ENCODE measurements around the gene PHACTR3.

PHACTR3 gene

GRCh38 chr20:59668926-59669850 is 64.8 kb downstream of the PHACTR3 start:
- FAIRE-seq, result no peak
- DNase-seq (ENCODE audit: low spot score), result no peak

DNA sequence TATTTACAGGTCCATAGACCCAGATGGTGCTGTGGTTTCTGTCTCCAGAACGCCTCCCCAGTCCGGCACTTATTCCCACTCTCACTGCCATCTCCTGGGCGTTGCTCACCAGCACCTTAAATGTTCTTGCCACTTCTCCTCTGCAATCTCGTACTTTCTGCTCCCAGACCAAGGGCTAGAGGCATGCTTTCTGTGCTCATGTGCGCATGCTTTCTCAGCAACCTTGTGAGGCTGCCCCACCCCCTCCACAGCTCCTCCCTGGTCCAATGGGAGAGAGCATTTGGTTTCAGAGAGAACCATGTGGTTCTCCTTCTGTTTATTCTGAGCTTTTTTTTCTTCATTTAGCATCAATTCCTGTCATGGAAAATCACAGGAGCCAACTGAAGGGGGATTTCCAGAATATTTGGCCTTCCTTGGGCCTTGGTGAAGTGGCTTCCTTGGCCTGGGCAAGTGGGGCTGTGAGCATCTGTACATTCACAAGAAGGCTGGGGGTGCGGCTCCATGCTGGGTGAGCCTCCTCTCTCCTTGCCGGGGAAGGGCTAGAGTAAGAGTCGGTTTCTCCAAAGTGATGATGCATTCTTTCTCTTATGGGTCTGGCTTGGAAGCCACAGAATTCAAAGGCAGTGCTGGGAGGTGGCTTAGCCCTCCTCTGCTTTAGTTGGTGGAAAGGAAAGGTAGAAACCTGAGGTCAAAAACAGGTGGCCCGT is 66.6 kb downstream of the PHACTR3 start:
- FAIRE-seq, result no peak
- no peak for DNase-seq (ENCODE audit: low spot score)

- FAIRE-seq (no peak), DNase-seq (ENCODE audit: low spot score) (no peak)
Observed at GRCh38 chr20:59671661-59672471, 67.5 kb downstream of the PHACTR3 start.

DNA sequence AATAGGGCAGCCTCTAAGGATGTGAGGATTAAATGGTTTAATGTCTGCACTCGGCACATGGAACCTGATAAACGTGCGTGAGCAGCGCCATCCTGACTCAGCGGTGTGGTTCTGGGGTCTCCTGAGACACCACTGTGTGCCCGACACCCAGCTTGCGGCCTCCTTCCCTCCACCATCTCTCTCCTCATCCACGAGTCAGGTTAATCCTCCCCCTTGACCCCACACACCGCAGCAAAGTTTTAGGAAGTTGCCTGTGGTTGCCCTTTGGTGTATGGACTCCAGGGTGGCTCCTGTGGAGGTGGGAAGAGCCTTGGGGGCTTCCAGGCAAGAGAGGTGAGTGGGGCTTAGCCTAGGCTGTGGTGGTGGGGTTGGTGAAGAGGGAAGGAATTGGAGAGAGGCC is 68.2 kb downstream of the PHACTR3 start:
- no peak for FAIRE-seq
- no peak for DNase-seq (ENCODE audit: low spot score)

DNA sequence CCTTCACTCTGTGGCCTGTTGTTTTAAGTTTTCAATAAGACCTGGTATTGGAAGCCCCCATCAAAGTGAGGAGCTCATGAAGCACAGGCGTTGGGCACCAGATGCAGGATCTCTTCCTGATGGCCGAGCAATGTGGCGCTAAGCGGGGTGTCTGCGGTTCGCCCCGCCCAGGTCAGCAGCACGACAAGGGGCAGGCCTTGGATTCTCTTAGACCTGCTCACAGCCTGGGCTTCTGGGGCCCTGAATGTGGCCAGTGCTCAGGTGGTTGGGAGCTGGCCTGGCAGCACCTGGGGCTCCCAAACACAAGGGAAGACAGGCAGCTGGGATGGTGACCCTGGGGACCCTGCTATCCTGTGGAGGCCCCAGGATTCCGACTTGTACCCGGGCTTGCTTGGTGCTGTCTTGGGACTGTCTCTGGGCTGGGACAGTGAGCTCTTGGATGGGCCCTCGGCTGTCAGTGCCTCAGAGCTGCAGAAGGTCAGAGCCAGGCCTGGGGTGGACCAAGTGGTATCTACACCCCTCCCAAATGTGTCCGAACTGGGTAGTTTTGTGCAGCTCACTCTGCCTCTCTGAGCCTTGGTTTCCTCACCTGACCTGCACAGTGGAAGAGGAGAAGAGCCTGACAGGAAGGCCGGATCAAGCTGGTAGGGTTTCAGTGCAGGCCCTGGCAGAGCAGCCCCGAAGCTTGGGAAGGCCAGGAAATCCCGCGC is 69.1 kb downstream of the PHACTR3 start:
- FAIRE-seq (no peak), DNase-seq (ENCODE audit: low spot score) (no peak)

DNA sequence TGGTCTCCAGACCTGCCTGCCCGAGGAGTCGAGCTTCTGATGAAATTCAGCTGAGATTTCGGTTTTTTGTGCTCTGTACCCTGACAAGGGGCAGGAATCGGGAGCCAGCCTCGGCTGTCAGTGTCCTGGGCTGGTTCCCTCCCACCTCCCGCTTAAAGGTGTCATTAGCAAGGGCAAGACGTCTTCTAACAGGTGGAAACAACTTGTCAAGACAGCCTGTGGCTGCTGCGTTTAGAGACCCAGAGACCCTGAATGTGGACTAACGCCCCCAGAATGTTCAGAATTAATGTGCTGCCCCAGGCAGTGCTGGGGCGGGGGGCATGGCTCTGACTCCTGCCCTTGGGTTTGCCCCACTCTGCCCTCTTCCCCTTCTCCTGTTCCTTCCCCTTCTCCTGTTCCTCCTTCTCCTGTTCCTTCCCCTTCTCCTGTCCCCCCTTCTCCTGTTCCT is 69.7 kb downstream of the PHACTR3 start:
- DNase-seq (ENCODE audit: low spot score), result no peak
- FAIRE-seq, result no peak

GRCh38 chr20:59676126-59676850 is 71.9 kb downstream of the PHACTR3 start:
- no peak for DNase-seq (ENCODE audit: low spot score)
- FAIRE-seq, result no peak

DNA sequence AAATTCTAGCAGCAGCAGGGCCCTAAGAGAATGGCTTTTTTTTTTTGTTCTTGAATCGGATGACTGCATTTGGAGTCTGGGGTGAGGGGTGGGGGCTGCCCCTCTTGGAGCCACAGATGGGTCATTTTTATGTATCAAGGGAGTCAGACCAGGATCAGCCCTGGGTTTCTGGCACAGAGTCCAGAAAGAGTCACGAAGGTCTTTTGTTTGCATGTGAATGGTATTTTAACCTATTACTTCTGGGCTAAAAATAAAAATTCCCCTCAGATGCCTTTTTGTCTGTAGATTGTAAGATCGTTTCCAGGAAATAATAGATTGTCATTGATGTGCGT is 72.5 kb downstream of the PHACTR3 start:
- DNase-seq (ENCODE audit: low spot score), result no peak
- FAIRE-seq, result no peak

DNA sequence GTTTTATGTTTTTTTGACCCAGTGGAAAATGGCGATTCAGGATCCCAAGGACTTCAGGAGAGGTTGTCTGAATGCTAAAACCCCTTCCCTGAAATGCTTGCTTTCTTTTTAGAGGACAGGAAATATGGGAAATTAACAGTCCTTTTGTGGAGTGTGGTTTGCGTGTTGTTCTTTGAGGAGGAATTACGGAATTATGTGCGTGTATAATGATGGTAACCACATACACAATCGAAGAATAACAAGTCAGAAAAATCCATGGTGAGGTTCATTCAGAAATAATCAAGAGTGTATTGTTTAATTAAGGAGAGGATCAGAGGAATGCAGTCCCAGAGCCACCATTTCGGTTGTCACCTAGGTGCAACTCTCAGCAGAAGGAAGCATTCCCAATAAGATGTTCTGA is 73.2 kb downstream of the PHACTR3 start:
- DNase-seq (ENCODE audit: low spot score), result no peak

DNA sequence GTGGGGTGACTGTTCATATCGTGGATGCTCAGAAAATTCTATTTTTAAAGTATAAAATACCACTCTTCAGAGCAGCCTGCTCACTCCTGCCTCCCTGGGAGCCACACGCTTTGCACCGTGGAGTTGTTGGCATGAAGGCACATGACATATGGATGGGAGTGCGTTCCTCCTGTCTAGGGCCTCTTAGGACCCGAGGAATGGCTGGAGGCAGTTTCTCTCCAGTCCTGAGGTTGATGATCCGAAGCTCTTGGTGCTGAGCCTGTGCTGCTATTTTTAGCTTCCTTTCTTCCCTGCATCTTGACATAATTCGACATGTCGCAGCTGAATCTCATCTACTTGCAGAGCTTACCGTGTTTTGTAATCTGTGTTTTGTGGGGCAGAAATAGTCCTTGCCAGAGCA is 73.9 kb downstream of the PHACTR3 start:
- FAIRE-seq, result no peak
- DNase-seq (ENCODE audit: low spot score), result no peak

More for the DNA sequence above, 73.2 kb downstream of the PHACTR3 start:
- FAIRE-seq, result no peak

DNA sequence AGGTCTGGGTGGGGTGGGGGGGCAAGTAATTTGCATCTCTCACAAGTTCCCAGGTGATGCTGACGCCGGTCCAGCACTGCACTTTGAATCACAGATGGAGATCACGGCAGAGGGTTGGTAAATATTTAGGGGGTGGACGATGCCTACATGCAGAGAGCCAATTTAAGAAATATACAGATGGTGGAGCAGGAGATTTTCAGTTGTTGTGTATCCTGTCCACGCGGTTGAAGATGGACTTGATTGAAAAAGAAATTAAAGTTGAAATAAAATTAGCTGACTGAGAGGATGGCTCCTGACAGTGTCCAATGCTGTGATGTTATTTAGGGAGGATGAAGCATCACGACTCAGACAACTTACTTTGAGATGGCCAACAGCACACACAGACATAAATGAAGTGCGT is 74.6 kb downstream of the PHACTR3 start:
- no peak for DNase-seq (ENCODE audit: low spot score)
- no peak for FAIRE-seq

GRCh38 chr20:59680148-59680650 is 75.9 kb downstream of the PHACTR3 start:
- FAIRE-seq, result no peak
- no peak for DNase-seq (ENCODE audit: low spot score)

- DNase-seq (ENCODE audit: low spot score) (no peak), FAIRE-seq (no peak)
Observed at GRCh38 chr20:59680852-59681251, 76.5 kb downstream of the PHACTR3 start.

- FAIRE-seq (no peak), DNase-seq (ENCODE audit: low spot score) (no peak)
Observed at GRCh38 chr20:59682603-59683002, 78.3 kb downstream of the PHACTR3 start.

DNA sequence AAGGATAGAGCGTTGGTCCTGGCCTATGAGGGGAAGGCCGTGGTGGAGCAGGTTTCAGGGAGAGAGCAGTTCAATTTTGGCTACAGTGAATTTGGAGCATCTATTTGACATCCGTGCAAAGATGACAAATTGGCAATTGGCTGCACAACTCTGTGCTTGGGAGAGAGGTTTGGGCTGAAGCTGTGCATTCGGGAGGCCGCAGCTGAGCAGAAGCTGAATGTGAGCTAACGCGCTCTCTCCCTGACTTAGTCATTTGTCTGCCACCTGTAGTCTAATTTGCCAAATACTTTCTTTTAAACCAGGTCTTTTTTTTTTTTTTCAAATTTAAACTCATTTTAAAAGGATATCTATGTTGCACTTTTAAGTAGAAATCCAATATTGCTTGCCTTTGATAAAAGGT is 78.8 kb downstream of the PHACTR3 start:
- no peak for FAIRE-seq

DNA sequence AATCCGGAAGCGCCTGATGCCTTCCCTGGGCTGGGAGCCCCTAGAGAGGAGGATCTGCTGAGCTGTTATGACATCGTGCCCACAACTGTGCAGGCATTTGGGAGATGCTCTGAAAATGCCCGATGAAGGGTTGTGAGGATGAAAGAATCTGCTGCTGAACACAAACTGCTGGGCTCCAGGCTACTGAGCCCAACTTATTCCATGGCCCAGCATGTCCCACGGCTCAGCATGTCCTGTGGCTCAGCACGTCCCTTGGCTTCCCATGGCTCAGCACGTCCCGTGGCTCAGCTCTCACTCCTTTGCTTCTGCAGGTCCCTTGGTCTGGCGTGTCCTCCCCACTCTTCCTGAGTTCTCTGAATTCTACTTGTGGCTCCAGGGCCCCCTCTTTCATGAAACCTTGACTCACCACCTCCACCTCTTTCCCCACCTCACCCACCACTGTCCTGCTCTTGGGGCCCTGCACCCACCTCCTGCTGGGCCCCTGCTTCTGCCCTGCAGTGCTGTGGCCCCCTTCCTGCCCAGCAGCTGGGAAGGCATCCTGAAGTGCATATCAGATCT is 80.4 kb downstream of the PHACTR3 start:
- DNase-seq (ENCODE audit: low spot score) (no peak), FAIRE-seq (no peak)

More for the DNA sequence above, 78.8 kb downstream of the PHACTR3 start:
- DNase-seq (ENCODE audit: low spot score), result no peak

DNA sequence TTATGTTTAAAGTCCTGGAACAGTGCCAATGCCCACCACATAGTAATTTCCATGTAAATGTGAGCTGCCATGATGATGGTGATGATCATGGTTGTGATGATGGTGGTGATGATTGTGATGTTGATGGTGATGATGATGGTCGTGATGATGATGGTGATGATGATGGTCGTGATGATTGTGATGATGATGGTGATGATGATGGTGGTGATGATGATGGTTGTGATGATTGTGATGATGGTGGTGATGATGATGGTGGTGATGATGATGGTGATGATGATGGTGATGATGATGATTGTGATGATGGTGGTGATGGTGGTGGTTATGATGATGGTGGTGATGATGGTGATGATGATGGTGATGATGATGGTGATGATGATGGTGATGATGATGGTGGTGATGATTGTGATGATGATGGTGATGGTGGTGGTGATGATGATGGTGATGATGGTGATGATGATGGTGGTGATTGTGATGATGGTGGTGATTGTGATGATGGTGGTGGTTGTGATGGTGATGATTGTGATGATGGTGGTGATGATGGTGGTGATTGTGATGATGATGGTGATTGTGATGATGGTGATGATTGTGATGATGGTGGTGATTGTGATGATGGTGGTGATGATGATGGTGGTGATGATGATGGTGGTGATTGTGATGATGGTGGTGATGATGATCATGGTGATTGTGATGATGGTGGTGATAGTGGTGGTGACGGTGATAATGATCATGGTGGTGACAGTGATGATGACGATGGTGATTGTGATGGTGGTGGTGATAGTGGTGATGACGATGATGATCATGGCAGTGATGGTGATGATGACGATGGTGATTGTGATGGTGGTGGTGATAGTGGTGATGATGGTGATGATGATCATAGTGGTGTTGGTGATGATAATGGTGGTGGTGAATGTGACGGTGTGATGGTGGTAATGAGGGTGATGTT is 82.3 kb downstream of the PHACTR3 start:
- FAIRE-seq (no peak), DNase-seq (ENCODE audit: low spot score) (no peak)

DNA sequence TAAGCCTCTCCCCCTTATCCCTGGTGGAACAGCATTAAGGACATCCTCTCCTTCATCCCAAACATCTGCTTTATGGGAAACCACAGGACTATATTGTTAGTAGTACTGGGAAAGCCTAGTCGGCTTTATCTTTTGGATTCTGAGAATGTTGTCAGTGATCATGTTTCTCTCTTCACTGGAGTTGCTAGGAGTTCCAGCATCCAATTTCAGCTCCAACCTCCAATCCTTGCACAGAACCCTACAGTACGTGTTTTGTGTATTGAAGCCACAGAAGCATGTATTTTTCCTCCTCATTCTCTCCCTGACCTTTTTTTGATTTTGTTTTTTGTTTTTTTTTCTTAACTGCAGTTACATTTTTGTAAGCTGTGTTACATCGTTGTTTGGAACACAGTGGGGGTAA is 84.0 kb downstream of the PHACTR3 start:
- FAIRE-seq, result no peak
- DNase-seq (ENCODE audit: low spot score), result no peak

DNA sequence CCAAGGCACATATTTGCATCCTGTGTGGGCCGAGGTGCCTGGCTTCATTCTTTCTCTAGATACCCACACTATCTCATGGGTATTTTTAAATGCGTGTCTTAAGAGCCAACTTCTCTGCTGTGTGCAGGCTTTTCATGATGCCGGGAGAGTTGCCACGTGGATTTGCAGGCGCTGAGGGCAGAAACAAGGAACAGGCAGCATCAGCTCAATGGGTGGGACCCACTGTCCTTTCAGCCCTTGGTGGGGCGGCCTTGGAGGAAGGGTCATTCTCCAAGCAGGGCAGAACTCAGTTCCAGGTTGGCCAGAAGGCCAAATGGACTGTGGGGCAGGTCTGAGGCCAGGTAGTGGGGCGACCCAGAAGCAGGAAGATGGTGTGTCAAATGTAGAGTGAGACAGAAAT is 84.7 kb downstream of the PHACTR3 start:
- no peak for FAIRE-seq
- no peak for DNase-seq (ENCODE audit: low spot score)
